Hematopoietic multipotent progenitor cell treated with erythropoietin and hydrocortisone succinate and interleukin-3 and kit ligand, for 4 days (in vitro differentiated cells): ENCODE measurements around the gene AKR1E2.
A peak's percentile ranks its signal among the peaks of the same experiment; 100 is the strongest.

ENCODE experiments used
- DNase-seq: peaks from one replicate; pipeline ENCODE4 v3.0.0-alpha.2; 2015

The AKR1E2 gene

GRCh38 chr10:4815646-4816180 lies 10.3 kb upstream of the AKR1E2 start:
- DNase-seq = peak; percentile 65

GRCh38 chr10:4816966-4817365 lies 9.0 kb upstream of the AKR1E2 start:
- DNase-seq = no peak

DNA sequence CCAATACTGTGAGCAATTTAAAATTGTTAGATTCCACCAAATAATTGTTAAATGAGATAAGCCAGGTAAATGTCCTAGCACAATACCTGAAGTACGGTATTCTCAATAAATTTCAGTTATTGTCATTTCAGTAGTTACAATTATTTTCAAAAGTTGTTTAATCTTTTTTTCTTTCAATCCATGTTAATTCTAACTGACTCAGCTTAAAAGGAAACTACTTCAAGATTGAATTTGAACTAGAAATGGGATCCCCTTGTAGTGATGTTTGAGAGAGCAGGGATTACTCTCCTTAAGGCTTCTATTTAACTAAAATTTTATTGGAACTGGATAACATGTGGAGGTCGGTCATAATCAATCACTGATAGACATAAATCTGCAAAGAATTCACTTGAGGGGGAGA lies 6.9 kb upstream of the AKR1E2 start:
- DNase-seq = no peak

GRCh38 chr10:4819707-4820106 lies 6.3 kb upstream of the AKR1E2 start:
- peak; percentile 93 for DNase-seq

DNA sequence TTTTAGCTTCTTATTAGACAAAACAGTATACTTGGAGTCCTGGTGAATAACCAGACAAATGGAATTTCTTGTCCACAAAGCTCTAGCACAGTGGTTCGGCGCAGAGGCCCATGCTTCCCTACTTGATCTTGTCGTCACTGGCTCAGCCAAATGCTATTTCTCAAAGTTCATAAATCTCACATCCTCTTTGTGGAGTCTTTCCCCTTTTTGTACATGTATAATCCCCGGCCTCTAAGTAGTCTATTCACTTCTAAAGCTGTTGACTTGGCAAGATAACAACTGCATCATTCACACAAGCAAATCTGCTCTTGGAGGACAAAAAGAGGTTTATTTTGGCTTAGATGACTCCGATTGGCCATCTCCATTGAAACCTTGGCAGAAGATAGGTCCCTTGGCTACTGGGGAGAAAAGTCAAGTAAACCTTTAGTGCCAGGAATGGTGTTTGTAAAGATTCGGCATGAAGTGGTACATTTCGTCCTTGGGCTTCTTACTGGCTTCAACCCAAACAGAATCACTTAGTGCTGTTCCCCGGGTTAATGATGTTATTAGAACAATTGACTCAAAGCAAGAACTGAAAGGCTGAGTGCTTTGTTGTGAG lies 5.1 kb upstream of the AKR1E2 start:
- DNase-seq = no peak

- DNase-seq = peak; percentile 26
These were observed 3.8 kb upstream of the AKR1E2 start for GRCh38 chr10:4822208-4822607.

GRCh38 chr10:4824791-4825310 lies 1.2 kb upstream of the AKR1E2 start:
- DNase-seq = no peak

GRCh38 chr10:4825456-4825867 lies 545 bp upstream of the AKR1E2 start:
- DNase-seq = no peak

- no peak for DNase-seq
These were observed 851 bp downstream of the AKR1E2 start for GRCh38 chr10:4826792-4827324.

DNA sequence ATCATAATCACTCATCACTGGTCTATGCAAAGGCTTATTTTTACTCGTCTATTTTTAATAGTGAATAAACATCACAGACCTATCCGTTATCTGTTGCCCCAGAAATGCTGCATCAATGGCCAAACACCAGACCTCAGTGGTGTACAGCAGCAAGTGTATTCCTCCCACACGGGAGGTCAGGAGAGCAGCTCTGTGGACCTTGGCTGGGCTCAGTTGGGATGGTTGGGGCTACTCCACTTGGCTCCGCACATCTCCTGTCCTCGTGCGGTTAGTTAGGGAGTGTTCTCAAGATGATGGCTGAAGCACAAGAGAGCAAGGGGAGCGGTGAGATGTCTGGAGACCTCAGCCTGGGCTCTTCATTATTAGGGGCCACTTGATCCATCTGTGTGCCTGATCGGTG lies 2.0 kb downstream of the AKR1E2 start:
- no peak for DNase-seq

DNA sequence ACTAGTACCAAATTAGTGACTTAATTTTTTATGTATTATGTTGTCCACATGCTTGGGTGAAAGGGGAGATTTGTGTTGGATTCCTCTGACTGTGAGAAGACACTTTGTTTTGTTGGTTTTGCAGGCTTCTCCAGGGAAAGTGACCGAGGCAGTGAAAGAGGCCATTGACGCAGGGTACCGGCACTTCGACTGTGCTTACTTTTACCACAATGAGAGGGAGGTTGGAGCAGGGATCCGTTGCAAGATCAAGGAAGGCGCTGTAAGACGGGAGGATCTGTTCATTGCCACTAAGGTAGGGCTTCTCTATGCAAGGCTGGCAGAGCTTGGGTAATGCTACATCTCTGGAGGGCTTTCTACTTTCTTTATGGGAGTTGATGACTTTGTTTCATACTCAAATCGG lies 4.5 kb downstream of the AKR1E2 start:
- no peak for DNase-seq

- no peak for DNase-seq
These were observed 5.1 kb downstream of the AKR1E2 start for GRCh38 chr10:4831091-4831490.

- DNase-seq = no peak
These were observed 7.3 kb downstream of the AKR1E2 start for GRCh38 chr10:4833286-4833685.

DNA sequence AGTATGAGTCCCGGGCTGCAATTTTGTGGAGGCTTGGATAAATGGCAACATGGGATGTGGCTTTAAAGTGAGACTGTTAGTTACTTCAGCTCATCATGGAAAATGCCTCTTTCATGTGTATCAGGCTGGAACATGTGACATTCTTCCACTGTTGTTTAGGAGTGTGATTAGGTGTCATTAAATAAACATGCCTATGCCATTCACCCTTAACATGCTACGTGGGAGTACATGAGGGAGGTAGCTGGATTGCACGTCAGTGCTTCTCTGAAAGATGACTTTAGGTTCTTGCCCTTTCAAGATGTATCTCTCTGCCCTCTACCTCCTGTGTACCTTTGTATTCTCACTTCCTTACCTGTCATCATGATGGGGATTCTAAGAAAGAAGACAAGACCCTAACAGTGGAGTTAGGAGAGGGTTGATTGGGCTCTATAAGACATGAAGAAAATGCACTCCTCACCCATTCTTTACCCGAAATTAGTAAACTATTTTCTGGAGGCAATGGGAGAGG lies 8.9 kb downstream of the AKR1E2 start:
- no peak for DNase-seq

- DNase-seq = no peak
These were observed 9.5 kb downstream of the AKR1E2 start for GRCh38 chr10:4835494-4835918.

- DNase-seq = no peak
These were observed 10.5 kb downstream of the AKR1E2 start for GRCh38 chr10:4836416-4836969.

DNA sequence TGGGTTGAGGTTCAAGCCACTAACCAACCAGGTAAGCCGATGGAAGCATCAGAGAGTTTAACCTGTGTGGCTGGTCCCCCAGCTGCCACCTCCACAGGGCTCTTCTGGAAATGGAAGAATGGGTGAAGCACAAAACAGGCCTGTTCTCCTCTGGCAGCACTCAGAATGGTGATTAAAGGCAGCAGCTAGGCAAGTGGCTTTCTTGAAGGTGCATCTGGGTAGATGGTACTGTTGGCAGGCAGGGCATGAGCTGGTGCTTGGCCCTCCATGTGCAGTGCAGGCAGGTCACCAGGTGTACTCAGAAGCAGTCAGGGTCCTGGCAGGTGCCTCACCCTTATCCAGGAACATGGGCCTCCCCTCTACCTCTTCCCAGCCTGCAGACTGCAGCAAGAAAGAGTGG lies 11.5 kb downstream of the AKR1E2 start:
- no peak for DNase-seq

GRCh38 chr10:4838743-4839142 lies 12.7 kb downstream of the AKR1E2 start:
- DNase-seq = no peak

- DNase-seq = no peak
These were observed 13.3 kb downstream of the AKR1E2 start for GRCh38 chr10:4839353-4839752.

DNA sequence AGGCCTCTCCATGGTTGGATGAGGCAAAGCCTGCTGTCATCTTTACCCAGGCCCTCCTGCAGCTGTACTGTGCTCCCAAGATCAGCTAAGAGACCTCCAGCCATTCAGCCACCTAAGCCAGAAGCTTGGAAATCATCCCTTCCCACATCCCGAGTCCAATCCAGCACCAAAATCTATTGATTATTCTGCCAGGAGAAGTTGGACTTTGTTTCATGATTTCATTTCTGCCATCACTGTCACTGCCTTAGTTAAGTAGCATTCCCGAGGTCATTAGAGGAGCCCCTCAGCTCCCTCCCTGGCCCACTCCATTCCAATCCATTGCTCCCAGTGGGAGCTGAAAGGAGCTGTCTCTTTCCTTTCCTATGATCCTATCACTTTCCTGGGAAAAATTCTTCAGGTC lies 14.1 kb downstream of the AKR1E2 start:
- DNase-seq = no peak

- DNase-seq = no peak
These were observed 17.6 kb downstream of the AKR1E2 start for GRCh38 chr10:4843525-4844180.

DNA sequence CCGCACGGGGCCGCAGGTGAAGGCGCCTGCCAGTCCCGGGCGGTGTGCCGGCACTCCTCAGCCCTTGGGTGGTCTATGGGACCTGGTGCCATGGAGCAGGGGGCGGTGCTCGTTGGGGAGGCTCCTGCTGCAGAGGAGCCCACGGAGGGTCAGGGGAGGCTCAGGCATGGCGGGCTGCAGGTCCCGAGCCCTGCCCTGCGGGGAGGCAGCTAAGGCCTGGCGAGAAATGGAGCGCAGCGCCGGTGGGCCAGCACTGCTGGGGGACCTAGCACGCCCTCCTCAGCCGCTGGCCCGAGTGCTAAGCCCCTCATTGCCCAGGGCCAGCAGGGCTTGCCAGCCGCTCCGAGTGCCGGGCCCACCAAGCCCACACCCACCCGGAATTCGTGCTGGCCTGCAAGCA lies 18.9 kb downstream of the AKR1E2 start:
- no peak for DNase-seq

- DNase-seq = no peak
These were observed 19.8 kb downstream of the AKR1E2 start for GRCh38 chr10:4845766-4846165.

- no peak for DNase-seq
These were observed 20.8 kb downstream of the AKR1E2 start for GRCh38 chr10:4846775-4847174.
